ENCODE data around the gene CILP2.
A peak's percentile ranks its signal among the peaks of the same experiment; 100 is the strongest.

Gene CILP2

DNA sequence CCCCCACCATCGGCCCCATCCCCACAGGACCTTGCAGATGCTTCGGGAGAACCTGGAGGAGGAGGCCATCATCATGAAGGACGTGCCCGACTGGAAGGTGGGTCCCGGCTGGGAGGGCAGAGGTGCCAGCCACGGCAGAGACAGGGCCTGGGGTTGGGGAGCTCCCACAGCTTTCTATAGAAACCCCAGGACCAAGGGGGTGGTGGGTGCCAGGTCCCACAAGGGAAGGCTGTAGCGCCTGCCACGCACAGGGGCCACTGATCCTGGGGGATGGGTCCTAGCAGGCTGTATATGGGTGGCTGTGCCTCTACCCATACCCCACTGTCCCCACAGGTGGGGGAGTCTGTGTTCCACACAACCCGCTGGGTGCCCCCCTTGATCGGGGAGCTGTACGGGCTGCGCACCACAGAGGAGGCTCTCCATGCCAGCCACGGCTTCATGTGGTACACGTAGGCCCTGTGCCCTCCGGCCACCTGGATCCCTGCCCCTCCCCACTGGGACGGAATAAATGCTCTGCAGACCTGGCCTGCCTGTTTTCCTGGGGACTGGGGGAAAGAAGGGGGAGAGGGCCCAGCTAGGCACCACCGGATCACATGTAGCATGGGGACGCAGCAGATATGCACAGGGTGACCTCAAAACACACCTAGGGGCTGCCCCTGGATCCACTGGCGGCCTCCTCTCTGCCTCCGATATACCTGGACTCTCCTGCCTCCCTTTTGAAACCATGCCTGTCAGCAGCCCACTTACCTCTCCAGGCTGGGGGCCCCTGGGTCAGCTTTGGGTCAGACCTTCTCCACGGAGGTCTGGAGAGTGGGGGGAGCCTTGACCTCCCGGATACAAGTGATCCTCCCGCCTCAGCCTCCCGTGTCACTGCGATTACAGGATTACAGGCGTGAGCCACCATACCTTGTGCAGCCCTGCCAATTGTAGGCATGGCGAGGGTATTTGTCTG, 10.1 kb upstream of the CILP2 start:
- intact Hi-C loops (cut with DNase I): no loop called here
- peak in 1 of 42 donors; percentile 10 for DNase-seq

DNA sequence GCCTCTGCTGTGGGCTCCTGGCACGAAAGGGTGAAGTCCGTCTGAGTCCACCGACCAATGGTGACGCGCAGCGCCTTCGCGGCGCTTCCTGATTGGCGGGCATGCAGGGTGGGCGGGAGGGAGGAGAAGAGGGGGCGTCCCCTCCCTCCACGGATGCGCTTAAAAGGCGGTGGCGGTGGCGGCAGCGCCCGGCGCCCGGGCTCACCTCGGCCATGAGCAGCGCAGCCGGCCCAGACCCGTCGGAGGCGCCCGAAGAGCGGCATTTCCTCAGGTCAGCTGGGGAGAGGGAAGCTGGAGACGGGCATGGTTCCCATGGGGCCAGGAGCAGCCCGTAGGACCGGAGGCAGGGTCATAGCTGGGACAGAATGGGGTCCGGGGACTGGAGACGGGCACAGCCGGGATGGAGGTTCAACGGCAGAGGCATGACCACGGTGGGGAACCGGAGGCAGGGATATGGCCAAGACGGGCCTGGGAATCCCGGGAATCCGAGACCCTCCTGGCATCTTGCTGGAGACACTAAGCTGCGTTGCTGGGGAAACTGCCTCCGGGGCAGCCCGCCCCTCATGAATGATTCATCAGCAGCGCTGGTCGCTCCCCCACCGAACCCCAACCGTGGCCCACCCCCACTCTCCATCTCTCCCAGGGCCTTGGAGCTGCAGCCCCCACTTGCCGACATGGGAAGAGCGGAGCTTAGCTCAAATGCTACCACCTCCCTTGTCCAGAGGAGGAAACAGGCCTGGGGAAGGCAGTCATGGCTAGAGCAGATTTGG, 9.2 kb upstream of the CILP2 start, which contains the start of gene YJEFN3:
YJEFN3 (plus strand) TSS at position 191 of the 770 bp plus-strand sequence; CDS start at position 213, 22 bp downstream.
- peak; percentile 55 to 94 (median 85) for DNase-seq
- intact Hi-C loops (cut with DNase I): no loop called here

DNA sequence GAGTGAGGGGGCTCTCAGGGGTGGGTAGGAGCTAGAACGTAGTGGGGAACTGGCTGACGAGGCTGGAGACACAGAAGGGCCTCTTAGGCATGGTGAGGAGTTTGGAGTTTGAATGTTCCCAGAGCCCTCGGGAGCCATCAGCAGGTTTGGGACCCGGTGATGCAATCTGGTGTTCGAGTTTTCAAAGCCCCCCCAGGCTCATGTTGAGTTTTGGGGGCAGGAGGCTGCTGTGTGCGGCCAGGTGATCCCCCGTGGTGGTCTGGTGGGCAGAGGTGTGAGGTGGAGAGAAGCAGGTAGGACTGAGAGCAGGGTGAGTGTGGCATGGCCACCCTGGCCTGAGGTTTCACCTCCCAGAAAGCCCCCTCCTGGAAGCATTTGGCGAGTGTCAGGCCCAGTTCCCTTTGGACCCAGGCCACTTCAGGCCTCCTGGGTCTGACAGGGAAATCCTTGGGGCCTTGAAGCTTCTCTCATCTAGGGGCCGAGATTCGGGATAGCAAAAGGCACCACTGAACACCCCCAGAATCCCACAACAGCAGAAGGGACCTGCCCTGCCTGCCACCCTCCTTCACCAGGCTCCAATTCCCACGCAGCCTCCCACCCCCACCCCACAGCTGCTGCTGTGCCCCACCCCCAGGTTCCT, 8.2 kb upstream of the CILP2 start:
- intact Hi-C loops (cut with DNase I): loop anchor here (5.0 kb wide), 2 partner anchors 112 to 427 kb away; partner anchors contain the start of gene GMIP
- no peak for DNase-seq

DNA sequence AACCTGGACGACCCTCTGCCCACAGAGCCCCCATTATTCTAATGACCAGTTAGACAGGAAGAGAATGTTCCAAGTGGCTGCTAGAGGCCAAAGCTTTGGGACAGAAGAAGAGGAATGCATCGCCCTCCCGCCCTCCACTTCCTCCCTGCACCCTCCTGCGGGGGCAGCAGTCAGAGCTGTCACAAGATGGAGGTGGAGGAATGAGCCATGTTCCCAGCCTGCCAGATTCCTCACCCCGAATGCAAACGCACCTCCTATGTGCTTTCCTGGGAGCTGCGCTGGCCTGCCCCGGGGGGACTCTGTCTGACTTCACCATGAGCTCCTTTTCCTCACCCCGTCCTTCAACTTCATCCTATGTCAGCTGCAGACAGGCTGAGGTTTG, 7.7 kb upstream of the CILP2 start:
- DNase-seq: peak in 41 of 42 donors; percentile 36 to 88 (median 75)
- intact Hi-C loops (cut with DNase I): loop anchor here (5.0 kb wide), 2 partner anchors 112 to 427 kb away; partner anchors contain the start of gene GMIP

DNA sequence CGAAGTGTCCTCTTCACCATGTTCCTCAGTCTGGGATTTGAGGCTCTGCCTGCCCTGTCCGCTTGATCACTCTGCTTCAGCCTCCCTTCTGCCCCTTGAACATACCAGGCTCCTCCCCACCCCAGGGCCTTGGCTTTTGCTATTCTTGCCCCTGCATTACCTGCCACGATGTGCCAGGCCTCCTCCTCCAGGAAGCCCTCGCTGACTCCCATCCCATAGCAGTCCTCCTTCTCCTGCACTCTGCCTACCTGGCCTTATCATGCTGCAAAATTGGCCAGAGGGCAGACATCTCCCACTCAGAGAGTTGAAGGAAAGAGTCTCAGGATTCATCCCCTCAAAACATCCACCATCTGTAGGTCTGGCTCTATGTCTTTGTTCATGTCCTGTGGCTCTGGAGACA, 7.2 kb upstream of the CILP2 start:
- DNase-seq: peak in 1 of 42 donors; percentile 13
- intact Hi-C loops (cut with DNase I): loop anchor here (5.0 kb wide), 2 partner anchors 111 to 426 kb away; partner anchors contain the start of gene GMIP

DNA sequence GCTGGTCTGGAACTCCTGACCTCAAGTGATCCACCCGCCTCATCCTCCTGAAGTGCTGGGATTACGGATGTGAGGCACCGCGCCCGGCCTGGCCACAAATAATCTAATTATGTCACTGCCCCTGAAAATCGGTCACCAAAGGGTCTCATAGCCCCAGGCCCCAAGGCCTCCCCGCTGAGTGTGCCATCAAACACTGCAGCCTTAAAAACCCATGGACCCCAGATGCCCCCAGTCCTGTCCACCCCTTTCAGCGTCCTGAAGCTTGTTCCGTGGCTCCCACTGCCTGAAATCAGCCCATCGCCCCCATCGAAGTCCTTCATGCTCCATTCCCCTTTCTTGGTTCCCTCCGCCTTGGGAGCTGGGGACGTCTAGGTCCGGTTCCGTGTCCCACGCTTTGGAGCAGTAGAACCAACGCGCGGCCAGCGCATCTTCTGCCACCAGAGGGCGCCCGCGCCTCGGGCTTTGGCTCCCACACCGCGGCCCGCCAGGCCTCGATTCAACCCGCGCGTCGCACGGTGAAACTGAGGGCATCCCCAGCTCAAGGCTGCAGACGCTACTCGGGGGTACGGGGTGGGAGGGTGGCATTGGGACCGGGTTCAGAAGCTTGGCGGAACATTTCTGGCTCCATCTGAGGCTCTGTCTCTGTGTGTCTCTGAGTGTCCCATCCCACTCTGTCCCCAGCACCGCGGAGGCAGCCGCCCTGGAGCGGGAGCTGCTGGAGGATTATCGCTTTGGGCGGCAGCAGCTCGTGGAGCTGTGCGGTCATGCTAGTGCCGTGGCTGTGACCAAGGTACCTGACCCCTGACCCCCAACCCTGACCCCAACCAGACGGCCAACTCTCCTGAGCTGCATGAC, 5.9 kb upstream of the CILP2 start:
- intact Hi-C loops (cut with DNase I): loop anchor here (5.0 kb wide), 2 partner anchors 110 to 425 kb away; partner anchors contain the start of gene GMIP
- DNase-seq: peak; percentile 77 to 97 (median 90)

DNA sequence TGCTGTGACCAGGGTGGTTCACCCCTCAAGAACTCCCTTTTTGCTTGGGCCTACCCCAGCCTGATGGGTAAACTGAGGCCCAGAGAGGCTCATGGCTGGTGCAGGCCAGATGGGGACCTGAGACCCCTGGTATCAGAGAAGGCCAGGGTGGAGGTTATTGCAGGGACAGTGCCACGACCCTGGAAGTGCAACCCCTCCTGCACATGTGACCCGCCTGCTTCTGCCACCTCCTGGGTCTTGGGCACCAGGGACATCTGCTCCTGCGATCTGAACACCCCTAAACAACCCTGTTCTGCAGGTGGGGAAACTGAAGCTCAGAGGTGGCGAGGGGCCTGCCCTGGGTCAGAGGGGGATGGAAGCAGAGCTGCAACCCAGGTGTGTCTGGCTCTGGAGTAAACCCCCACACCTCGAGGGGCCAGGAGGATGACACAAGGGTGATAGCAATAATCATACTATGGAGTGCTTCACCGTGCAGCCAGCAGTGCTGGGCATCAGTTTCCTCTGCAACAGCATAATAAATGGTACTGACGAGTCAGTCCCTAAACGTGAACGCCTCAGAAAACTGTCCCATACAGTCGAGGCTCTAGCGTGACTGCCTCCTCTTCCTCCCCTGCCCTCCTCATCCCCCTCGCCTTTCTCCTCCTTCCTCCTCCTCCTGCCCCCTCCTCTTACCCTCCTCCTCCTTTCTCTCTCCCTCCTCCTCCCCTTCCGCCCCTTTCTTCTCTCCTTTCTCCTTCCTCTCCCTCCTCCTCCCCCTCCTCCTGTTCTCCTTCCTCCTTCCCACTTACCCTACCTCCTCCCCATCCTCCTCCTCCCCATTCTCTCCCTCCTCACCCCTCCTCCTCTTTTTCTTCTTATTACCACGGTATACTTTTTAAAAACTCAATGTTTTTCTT, 5.0 kb upstream of the CILP2 start:
- intact Hi-C loops (cut with DNase I): loop anchor here (5.0 kb wide), 2 partner anchors 109 to 424 kb away; partner anchors contain the start of gene GMIP
- no peak for DNase-seq

DNA sequence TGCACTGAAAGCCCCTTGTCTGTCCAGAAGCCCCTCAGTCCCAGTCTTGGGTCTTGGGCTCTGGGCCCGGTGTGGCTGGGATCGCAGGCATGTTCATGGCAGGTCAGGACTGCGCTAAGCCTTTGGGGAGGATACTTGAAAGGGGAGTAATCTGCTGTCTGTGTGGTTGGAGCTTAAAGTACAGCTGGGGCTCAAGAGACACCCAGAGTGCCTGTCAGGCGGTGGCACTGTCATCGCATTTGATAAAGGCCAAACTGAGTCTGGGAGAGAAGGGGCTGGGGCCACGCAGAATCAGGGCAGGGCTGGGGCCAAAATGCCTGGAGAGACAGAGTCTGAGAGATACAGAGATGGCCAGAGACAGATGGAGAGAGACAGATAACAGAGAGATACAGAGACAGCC, 4.2 kb upstream of the CILP2 start:
- no peak for DNase-seq
- intact Hi-C loops (cut with DNase I): loop anchor here (5.0 kb wide), 2 partner anchors 108 to 423 kb away; partner anchors contain the start of gene GMIP

DNA sequence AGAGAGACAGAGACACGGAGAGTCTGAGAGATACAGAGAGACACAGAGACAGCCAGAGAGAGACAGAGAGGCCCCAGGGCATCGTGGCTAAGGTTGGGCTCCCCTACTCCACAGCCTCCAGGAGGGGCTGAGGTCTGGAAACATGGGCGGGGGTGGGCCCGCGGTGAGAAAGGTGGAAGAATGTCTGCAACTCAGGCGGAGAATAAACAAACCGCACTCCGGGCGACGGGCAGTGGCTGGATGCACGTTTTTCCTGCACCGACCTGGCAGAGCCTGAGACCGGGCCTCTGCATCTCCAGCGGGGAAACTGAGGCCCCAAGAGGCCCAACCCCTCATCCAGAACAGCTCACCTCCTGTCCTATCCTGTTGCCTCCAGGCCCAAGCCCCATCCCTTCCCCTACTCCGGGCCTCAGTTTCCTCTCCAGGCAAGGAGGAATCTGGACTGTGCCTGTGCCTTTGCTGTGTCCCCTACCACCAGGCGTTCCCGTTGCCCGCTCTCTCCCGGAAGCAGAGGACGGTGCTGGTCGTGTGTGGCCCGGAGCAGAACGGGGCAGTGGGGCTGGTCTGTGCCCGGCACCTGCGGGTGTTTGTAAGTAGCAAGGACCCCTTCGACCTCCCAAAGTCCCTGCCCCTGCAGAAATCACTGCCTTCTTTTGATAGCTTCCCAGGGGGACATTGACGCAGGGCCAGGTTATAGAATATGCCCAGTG, 3.4 kb upstream of the CILP2 start:
- DNase-seq: no peak
- intact Hi-C loops (cut with DNase I): loop anchor here (5.0 kb wide), 2 partner anchors 108 to 423 kb away; partner anchors contain the start of gene GMIP

DNA sequence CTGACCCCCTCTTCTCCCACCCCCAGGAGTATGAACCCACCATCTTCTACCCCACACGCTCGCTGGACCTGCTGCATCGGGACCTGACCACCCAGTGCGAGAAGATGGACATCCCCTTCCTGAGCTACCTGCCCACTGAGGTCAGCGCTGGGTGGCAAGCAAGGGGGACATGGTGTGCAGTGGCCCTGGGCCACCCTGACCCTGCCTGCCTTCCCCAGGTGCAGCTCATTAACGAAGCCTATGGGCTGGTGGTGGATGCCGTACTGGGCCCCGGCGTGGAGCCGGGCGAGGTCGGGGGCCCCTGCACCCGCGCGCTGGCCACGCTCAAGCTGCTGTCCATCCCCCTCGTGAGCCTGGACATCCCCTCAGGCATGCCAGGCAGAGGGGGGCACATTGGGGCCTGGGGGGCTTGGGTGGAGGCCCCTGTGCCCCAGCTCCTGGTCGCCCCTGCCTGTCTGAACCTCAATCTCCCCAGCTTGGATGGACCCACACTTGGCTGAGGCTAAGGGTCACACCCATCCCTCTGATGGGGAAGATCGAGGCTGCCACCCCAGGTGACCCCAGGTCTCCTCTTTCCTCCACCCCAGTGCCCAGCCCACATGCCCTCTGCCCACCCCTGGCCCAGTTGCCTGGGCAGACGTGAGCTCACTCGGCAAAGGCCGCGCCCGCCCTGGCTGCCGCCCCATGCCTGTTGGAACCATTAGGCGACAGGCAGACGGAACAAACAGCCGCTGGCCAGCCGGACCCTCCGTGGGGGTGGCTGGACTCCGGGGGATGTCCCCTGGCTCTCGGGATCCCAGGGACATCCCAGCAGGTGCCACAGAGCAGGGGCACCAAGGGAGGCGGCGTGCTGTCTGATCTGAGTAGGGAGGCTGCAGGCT, 2.5 kb upstream of the CILP2 start:
- intact Hi-C loops (cut with DNase I): no loop called here
- DNase-seq: no peak

DNA sequence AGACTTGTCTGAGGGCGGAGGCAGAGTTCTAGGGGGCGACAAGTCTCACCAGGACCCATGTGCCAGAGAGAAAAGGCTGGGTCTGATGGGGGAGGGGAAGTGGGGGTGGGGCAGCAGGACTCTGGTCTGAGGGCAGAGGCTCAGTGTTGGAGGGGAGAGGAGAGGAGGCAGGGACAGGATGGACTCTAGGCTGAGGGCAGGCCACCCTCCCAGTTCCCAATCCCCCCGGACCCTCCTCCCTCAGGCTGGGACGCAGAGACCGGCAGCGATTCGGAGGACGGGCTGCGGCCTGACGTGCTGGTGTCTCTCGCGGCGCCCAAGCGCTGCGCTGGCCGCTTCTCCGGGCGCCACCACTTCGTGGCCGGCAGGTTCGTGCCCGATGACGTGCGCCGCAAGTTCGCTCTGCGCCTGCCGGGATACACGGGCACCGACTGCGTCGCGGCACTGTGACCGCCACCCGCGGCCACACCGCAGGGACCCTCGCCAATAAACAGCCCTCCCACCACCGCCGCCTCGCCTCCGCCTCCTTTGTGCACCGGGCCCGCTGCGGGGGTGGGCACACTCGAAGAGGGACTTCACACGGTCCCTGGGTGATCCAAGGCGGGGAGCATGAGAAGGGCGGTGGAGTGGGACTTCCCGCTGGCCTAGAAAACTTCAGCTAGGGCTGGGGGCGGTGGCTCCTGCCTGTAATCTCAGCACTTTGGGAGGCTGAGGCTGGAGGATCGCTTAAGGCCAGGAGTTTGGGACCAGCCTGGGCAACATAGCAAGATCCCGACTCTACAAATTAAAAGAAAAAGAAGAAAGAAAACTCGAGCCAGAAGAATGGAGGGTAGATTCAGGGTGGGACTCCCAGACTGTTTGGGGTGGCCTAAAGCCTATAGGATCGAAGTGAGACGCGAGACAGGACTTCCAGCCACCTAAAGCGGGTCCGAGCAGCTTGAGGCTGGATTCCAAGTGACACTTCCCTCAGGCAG, 703 bp upstream of the CILP2 start:
- intact Hi-C loops (cut with DNase I): no loop called here
- DNase-seq: peak in 1 of 42 donors; percentile 9

DNA sequence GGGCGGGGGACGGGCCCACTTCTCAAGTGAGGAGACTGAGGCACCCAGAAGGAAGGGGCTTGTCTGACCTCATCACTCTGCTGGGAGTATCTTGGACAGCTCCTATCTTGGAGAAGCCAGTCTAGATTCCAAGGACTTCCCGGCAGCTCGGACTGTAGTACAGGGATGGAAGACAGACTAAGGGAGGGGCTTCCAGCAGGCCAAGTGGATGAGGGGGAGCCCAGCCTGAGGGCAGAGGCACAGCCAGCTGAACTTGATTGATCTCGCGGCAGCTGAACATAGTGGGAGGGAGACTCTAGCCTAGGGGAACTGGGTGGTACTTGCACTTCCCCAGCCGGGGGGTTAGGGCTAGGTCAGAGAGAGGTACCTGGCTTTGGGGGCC, 711 bp downstream of the CILP2 start:
- DNase-seq: no peak
- intact Hi-C loops (cut with DNase I): no loop called here

DNA sequence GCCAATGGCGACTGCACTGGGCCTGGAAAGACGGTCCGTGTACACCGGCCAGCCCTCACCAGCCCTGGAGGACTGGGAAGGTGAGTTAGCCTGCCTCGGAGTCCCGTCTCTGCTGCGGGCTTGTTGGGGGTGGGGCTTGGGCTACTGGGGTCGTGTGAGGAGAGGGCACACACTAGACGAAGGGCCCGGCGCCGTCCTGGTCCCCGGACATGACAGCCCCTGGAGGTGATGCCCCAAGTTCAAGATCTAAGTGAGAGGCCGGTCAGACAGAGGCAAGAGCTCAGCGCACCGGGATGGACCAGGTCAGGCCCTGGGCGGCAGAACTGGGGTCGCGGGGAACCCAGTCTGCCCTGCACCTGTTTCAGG, 1.6 kb downstream of the CILP2 start:
- intact Hi-C loops (cut with DNase I): no loop called here

DNA sequence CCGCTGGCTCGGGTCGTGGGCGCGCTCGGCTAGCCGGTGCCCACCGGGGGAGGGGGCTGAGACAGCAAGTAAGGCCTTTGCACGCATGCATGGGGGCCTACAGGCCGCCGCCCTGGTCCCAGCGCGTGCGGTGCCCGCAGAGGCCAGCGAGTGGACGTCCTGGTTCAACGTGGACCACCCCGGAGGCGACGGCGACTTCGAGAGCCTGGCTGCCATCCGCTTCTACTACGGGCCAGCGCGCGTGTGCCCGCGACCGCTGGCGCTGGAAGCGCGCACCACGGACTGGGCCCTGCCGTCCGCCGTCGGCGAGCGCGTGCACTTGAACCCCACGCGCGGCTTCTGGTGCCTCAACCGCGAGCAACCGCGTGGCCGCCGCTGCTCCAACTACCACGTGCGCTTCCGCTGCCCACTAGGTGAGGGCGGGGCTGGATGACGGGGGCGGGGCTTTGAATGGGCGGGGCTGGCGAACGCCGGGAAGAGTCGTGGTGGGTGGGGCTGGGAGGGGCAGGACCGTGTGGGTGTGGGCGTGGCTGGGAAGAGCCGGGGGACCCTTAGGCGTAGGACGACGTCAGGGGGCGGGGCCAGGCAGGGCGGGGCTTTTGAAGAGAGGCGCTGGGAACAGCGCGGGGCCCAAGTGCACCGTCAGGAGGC, 2.1 kb downstream of the CILP2 start:
- intact Hi-C loops (cut with DNase I): no loop called here

More for the DNA sequence above, 1.6 kb downstream of the CILP2 start:
- no peak for DNase-seq

More for the DNA sequence above, 2.1 kb downstream of the CILP2 start:
- DNase-seq: peak in 36 of 42 donors; percentile 18 to 79 (median 56)

Data from head of caudate nucleus (tissue), 42 donors.